Activated naive CD4-positive, alpha-beta T cell treated with anti-CD3 and anti-CD28 coated beads, Interleukin-2, amount 50 U/mL, for 72 hours (primary cell): ENCODE results near the gene PFDN4. TPM values are rescaled to one million over a fixed set of nuclear protein-coding genes. Genes with fewer than 3 reads are reported as not detected.
"Not testable (repeated sequence)": the region's sequence is repeated elsewhere in the genome, so short reads cannot be mapped to it uniquely, and the experiment has no call there.

Experiments used
- ATAC-seq, 2 donors: fragments of 150-1000 bp; cut with Tn5 transposase; 2 replicates each; pipeline ENCODE4 v1.10.0; 2021; ENCODE audit warnings: mild to moderate bottlenecking in 2 of 2, moderate library complexity in 2 of 2
- DNase-seq, 2 donors: peaks; one replicate each; pipeline ENCODE4 v3.0.0; 2021 to 2022; ENCODE audit warnings: low spot score in 2 of 2
- H3K27ac Mint-ChIP-seq, 2 donors: one replicate each; pipeline ENCODE4 v1.8.0; 2022; ENCODE audit warnings: mild to moderate bottlenecking in 2 of 2, mixed read lengths in 2 of 2
- H3K36me3 Mint-ChIP-seq, 2 donors: one replicate each; pipeline ENCODE4 v1.8.0; 2022; ENCODE audit warnings: mixed read lengths in 2 of 2
- H3K9me3 Mint-ChIP-seq, 2 donors: one replicate each; pipeline ENCODE4 v1.8.0; 2022; ENCODE audit warnings: mixed read lengths in 2 of 2
- total RNA-seq, 2 donors: library from RNA; stranded (reverse); gene quantifications; one replicate each; pipeline ENCODE4 v1.2.3, GENCODE V29; 2022

The PFDN4 gene
- total RNA-seq, 2 donors from 2014 or later, result 52.0 to 62.1 TPM

DNA sequence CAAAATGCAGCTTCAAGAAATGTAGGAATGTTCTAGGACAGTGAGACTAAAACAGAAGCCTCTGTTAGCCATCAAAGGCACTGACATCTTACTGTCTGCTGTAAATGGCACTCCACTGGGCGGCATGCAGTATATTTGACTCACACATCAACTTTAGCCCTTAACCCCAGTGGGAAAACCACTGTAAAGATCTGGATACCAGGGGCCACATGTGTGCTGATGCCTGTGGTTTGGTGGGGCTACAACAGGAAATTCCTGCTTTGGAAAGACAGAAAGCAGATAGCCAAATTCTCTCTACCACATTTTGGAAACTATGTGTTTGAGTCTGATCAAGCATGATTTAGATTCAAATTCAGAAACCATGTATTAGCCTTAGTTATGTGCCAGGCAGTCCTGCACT is 4.3 kb downstream of the PFDN4 start:
- Mint-ChIP-seq H3K36me3 (peaks cover 6 to 41% of the 10 kb centered on the region in 2 donors), H3K27ac (peak overlapping the region in 1 of 2 donors; percentile 35), H3K9me3 (no peaks in the 10 kb centered on the region)
- DNase-seq, result no peak
- ATAC-seq, result no peak

- DNase-seq (no peak), ATAC-seq (no peak)
- Mint-ChIP-seq H3K36me3 (peaks cover 6 to 47% of the 10 kb centered on the region in 2 donors), H3K27ac (peak overlapping the region in 1 of 2 donors; percentile 35), H3K9me3 (no peaks in the 10 kb centered on the region)
Observed at GRCh38 chr20:54212871-54213270, 5.0 kb downstream of the PFDN4 start.

- Mint-ChIP-seq H3K27ac (no peak overlapping the region), H3K36me3 (peaks cover 3 to 41% of the 10 kb centered on the region in 2 donors), H3K9me3 (no peaks in the 10 kb centered on the region)
- no peak for ATAC-seq
- no peak for DNase-seq
Observed at GRCh38 chr20:54214566-54214965, 6.7 kb downstream of the PFDN4 start.

DNA sequence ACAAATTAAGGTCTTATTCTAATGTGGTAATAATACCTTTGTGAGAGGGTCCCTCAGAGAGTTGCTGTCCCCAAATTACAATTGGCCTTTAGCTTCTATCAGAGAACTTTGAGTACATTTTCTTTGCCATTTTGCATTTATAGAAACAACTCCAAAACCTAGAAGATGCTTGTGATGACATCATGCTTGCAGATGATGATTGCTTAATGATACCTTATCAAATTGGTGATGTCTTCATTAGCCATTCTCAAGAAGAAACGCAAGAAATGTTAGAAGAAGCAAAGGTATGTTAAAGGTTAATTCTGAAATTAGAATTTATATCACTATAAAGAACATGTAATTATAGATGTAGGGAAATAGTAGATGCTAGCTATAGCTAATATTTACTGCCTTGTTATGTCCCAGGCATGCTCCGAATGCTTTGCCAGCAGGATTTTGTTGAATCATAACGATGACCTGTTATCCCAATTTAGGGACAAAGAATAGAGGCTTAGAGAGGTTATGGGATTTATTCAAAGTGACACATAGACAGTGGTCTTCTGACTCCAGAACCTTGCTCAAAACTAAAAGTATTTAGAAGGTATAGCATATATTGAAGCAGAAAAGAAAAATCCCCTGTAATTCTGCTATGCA is 7.4 kb downstream of the PFDN4 start:
- H3K27ac Mint-ChIP-seq, result no peak overlapping the region
- no peak for ATAC-seq
- peaks cover 0 to 34% of the 10 kb centered on the region in 2 donors for H3K36me3 Mint-ChIP-seq
- DNase-seq, result no peak
- no peaks in the 10 kb centered on the region for H3K9me3 Mint-ChIP-seq

- Mint-ChIP-seq H3K9me3 (no peaks in the 10 kb centered on the region), H3K27ac (peak overlapping the region in 1 of 2 donors; percentile 78), H3K36me3 (peaks cover 0 to 30% of the 10 kb centered on the region in 2 donors)
- DNase-seq (no peak), ATAC-seq (no peak)
Observed at GRCh38 chr20:54217762-54218161, 9.9 kb downstream of the PFDN4 start.

- no peak overlapping the region for H3K27ac Mint-ChIP-seq
- DNase-seq (no peak), ATAC-seq (no peak)
- H3K36me3 Mint-ChIP-seq, result peaks cover 0 to 26% of the 10 kb centered on the region in 2 donors
- no peaks in the 10 kb centered on the region for H3K9me3 Mint-ChIP-seq
Observed at GRCh38 chr20:54218470-54218869, 10.6 kb downstream of the PFDN4 start.

DNA sequence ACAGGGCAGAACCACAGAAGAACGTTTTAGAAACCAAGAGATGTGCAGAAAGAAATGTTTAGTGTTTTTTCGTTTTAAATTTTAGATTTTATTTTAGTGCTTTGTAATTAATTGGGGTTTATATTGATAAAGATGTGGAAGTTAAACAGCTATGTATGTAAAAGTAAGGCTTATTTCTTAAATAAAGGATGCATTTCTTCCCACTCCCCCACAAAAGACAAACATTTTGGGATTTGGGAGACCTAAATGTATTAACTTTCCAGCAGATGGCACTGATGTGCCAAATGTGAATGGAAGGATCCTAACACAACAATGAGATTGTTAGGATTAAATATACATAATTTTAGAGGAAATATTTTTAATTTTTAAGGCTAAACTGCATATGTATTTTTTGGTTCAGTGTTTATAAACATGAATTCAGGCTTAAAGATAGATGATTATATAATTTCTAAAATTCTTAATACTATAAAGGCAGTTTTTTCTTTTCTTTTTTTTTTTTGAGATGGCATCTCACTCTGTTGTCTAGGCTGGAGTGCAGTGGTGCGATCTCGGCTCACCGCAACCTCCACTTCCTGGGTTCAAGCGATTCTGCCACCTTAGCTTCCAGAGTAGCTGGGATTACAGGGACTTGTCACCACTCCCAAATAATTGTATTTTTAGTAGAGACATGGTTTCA is 12.0 kb downstream of the PFDN4 start:
- ATAC-seq, result no peak
- peaks cover 0 to 26% of the 10 kb centered on the region in 2 donors for H3K36me3 Mint-ChIP-seq
- H3K9me3 Mint-ChIP-seq, result no peaks in the 10 kb centered on the region

GRCh38 chr20:54220722-54221121 is 12.8 kb downstream of the PFDN4 start:
- Mint-ChIP-seq H3K27ac (peak overlapping the region; percentile 53 to 77), H3K36me3 (peaks cover 0 to 24% of the 10 kb centered on the region in 2 donors), H3K9me3 (no peaks in the 10 kb centered on the region)
- ATAC-seq, result no peak
- DNase-seq, result no peak

More for the DNA sequence above, 12.0 kb downstream of the PFDN4 start:
- no peak overlapping the region for H3K27ac Mint-ChIP-seq
- DNase-seq, result no peak

DNA sequence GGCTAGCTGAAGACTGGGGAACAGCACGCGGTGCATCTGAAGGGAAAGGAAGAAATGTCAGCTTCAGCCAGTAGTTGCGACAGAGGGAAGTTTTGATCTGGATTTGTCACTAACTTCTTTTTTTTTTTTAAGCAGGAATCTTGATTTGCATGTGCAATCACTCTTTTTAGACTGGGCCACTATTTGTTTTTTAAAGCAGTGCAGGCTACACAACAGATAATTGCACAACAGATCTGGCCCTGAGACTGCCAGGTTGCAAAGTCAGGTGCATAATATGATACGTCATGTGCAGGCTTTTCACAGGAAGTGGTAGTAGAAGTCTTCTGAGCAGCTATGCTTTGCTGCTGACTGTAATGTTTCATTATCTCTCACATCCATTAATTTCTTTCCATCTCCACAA is 13.5 kb downstream of the PFDN4 start:
- Mint-ChIP-seq H3K9me3 (peaks cover 0 to 4% of the 10 kb centered on the region in 2 donors), H3K27ac (peak overlapping the region; percentile 53 to 73), H3K36me3 (peaks cover 0 to 17% of the 10 kb centered on the region in 2 donors)
- DNase-seq (no peak), ATAC-seq (peak; percentile 96)

DNA sequence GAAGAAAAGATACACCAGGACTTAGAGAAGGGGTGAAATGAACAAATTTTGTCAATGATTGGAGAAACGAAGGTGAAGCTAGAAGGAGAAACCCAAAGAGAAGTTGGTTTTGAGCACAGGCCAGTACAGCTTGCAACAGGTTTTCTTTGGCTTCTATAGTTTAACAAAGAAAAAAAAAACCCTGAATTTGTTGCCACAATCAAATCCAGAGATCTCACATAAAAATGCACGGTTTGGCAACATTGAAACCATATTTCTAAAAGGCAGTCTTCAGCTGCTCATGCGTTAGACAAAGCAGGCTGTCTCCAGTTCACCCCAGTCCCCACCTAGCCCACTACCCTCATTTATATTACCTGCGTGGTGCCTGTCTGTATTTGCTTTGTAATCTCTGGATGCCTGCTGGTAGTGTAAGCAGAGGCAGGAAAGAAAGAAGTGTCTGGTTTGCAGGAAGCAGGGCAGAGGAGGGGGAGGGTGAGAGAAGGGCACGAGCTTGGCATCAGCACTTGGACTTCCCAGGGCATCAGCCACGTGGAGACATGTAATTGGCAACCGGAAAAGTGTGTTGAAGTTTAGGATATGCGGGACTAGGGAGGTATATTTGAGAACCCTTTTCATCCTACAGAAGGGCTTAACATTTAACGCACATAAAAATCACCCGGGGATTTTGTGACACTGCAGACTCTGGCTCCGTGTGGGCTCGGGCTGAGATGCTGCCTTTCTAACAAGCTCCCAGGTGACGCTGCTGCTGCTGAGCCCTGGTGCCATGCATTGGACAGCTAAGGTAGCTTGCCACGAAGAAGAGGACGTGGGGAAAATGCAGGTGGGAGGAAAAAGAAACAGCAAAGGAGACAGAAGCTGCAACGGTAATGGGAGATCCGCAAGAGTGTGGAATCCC is 14.4 kb downstream of the PFDN4 start:
- ATAC-seq (no peak), DNase-seq (no peak)
- Mint-ChIP-seq H3K27ac (peak overlapping the region; percentile 53 to 73), H3K36me3 (peaks cover 0 to 14% of the 10 kb centered on the region in 2 donors), H3K9me3 (peaks cover under 1 to 7% of the 10 kb centered on the region in 2 donors)

DNA sequence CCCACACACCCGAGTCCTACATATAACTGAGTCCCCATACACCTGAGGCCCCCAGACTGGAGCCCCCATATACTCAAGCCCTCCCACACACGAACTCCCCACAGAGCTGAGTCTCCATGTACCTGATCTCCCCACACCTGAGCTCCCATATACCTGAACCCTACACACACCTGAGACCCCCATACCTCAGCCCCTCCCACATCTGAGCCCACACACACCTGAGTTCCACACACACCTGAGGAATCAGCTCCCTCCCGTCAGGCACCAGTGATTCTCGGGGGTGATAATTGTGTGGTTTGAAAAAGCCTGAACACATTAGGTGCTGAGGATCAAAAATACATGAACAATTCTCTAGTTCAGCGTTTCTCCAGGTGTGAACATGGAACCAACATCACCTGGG is 15.4 kb downstream of the PFDN4 start:
- ATAC-seq, result no peak
- no peak for DNase-seq
- peaks cover 8 to 15% of the 10 kb centered on the region in 2 donors for H3K9me3 Mint-ChIP-seq
- H3K27ac Mint-ChIP-seq, result no peak overlapping the region
- H3K36me3 Mint-ChIP-seq, result peaks cover 0 to 18% of the 10 kb centered on the region in 2 donors

DNA sequence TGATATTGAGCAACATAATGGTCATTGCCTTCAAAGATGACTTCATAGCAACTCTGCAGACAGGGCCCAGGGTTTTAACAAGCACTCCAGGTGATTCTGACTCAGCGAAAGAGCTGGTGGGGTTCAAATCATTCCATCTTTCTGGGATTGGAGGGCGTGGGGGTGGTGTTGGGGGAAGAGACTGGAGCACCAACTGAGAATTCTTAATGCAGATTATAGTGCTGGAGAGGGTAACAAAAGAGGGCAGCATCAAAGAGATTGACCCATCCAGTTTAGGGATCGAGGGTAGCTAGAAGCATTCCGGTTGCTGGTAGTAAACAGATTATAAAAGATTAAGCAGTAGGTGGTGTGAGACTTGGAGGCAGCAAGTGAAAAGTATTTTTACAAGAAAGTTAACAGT is 15.9 kb downstream of the PFDN4 start:
- DNase-seq (no peak), ATAC-seq (no peak)
- H3K36me3 Mint-ChIP-seq, result peaks cover 0 to 21% of the 10 kb centered on the region in 2 donors
- H3K27ac Mint-ChIP-seq, result no peak overlapping the region
- H3K9me3 Mint-ChIP-seq, result peaks cover 8 to 15% of the 10 kb centered on the region in 2 donors

- not testable (repeated sequence) for ATAC-seq, DNase-seq, H3K27ac Mint-ChIP-seq
- Mint-ChIP-seq H3K36me3 (peaks cover 0 to 25% of the 10 kb centered on the region in 2 donors), H3K9me3 (peaks cover 8 to 15% of the 10 kb centered on the region in 2 donors)
Observed at GRCh38 chr20:54224642-54225041, 16.8 kb downstream of the PFDN4 start.

- H3K9me3 Mint-ChIP-seq, result peaks cover 8 to 16% of the 10 kb centered on the region in 2 donors
- DNase-seq (no peak), ATAC-seq (no peak)
- H3K27ac Mint-ChIP-seq, result no peak overlapping the region
- peaks cover 0 to 39% of the 10 kb centered on the region in 2 donors for H3K36me3 Mint-ChIP-seq
Observed at GRCh38 chr20:54227241-54227640, 19.4 kb downstream of the PFDN4 start.

- ATAC-seq, result no peak
- DNase-seq, result no peak
- Mint-ChIP-seq H3K36me3 (peaks cover 0 to 34% of the 10 kb centered on the region in 2 donors), H3K9me3 (peaks cover 13 to 21% of the 10 kb centered on the region in 2 donors), H3K27ac (no peak overlapping the region)
Observed at GRCh38 chr20:54227751-54228150, 19.9 kb downstream of the PFDN4 start.

- DNase-seq (no peak), ATAC-seq (no peak)
- H3K36me3 Mint-ChIP-seq, result peaks cover 0 to 34% of the 10 kb centered on the region in 2 donors
- H3K9me3 Mint-ChIP-seq, result peaks cover 13 to 21% of the 10 kb centered on the region in 2 donors
- H3K27ac Mint-ChIP-seq, result no peak overlapping the region
Observed at GRCh38 chr20:54228841-54229240, 21.0 kb downstream of the PFDN4 start.
